Measurements from ENCODE around the gene BUD31.
"Not testable (repeated sequence)": the region's sequence is repeated elsewhere in the genome, so short reads cannot be mapped to it uniquely, and the experiment has no call there.

Gene BUD31

GRCh38 chr7:99385564-99385963, 23.2 kb upstream of the BUD31 start:
- no peak for TF ChIP-seq CTCF (IDR thresholded peaks at IDR 0.05; ENCODE audit: control extremely low read depth, extremely low read depth, low read depth, missing control alignments)
- CTCF ChIA-PET: interaction anchor here (1.3 to 1.8 kb wide), 3 partner anchors 18 to 24 kb away, joined by 3 to 7 read pairs (median 6); no protein-coding TSS in a partner anchor
- POLR2A ChIA-PET: no interaction called here
- DNase-seq (ENCODE audit: extremely low spot score): no peak

GRCh38 chr7:99386584-99387238, 22.1 kb upstream of the BUD31 start:
- ChIA-PET POLR2A (interaction anchor here (0.6 kb wide), 1 partner anchor 275 kb away, joined by 3 read pairs; no protein-coding TSS in a partner anchor), CTCF (interaction anchor here (0.9 to 1.8 kb wide), 10 partner anchors 12 to 346 kb away, joined by 3 to 11 read pairs (median 4); partner anchors contain the start of gene ARPC1B)
- peak; percentile 55 for TF ChIP-seq CTCF (IDR thresholded peaks at IDR 0.05; ENCODE audit: control extremely low read depth, extremely low read depth, low read depth, missing control alignments)
- no peak for DNase-seq (ENCODE audit: extremely low spot score)

- DNase-seq (ENCODE audit: extremely low spot score); POLR2A ChIA-PET: not testable (repeated sequence)
- CTCF ChIA-PET: interaction anchor here (0.9 to 1.8 kb wide), 10 partner anchors 11 to 348 kb away, joined by 3 to 11 read pairs (median 4); partner anchors contain the start of gene ARPC1B
These were observed 21.5 kb upstream of the BUD31 start for GRCh38 chr7:99387239-99387635.

GRCh38 chr7:99387912-99388311, 20.9 kb upstream of the BUD31 start:
- DNase-seq (ENCODE audit: extremely low spot score): no peak
- no peak for TF ChIP-seq CTCF (IDR thresholded peaks at IDR 0.05; ENCODE audit: control extremely low read depth, extremely low read depth, low read depth, missing control alignments)
- POLR2A ChIA-PET: no interaction called here
- CTCF ChIA-PET: interaction anchor here (0.9 to 1.7 kb wide), 4 partner anchors 11 to 349 kb away, joined by 3 to 6 read pairs (median 4); no protein-coding TSS in a partner anchor

- TF ChIP-seq CTCF (IDR thresholded peaks at IDR 0.05; ENCODE audit: control extremely low read depth, extremely low read depth, low read depth, missing control alignments): no peak
- POLR2A ChIA-PET: interaction anchor here (0.6 kb wide), 1 partner anchor 465 kb away, joined by 3 read pairs; no protein-coding TSS in a partner anchor
- no peak for DNase-seq (ENCODE audit: extremely low spot score)
- CTCF ChIA-PET: interaction anchor here (0.8 to 2.8 kb wide), 3 partner anchors 9 to 24 kb away, joined by 4 to 7 read pairs (median 6); no protein-coding TSS in a partner anchor
These were observed 19.0 kb upstream of the BUD31 start for GRCh38 chr7:99389772-99390171.

GRCh38 chr7:99390941-99391602, 17.7 kb upstream of the BUD31 start:
- no peak for DNase-seq (ENCODE audit: extremely low spot score)
- no peak for TF ChIP-seq CTCF (IDR thresholded peaks at IDR 0.05; ENCODE audit: control extremely low read depth, extremely low read depth, low read depth, missing control alignments)
- POLR2A ChIA-PET: no interaction called here
- CTCF ChIA-PET: interaction anchor here (1.6 to 2.8 kb wide), 2 partner anchors 13 to 26 kb away, joined by 4 to 7 read pairs; no protein-coding TSS in a partner anchor
